ACHN (cell line): Measurements from ENCODE around the gene PPFIA4.

Experiments
- DNase-seq: peaks from one replicate; pipeline ENCODE4 v3.0.0-alpha.2; 2015
- in situ Hi-C: cut with HindIII; loops from 2 replicates; pipeline ENCODE4 v1.10.0; 2017; ENCODE audit warnings: low sequenced_read_pairs, low pct_ligation_motif_present, low pct_unique_long_range_greater_than_20kb

PPFIA4 gene

GRCh38 chr1:203088441-203088840 is 62.1 kb downstream of the PPFIA4 start:
- DNase-seq: no peak
- in situ Hi-C loops: no loop called here

GRCh38 chr1:203089001-203089650 is 62.8 kb downstream of the PPFIA4 start:
- DNase-seq: no peak
- in situ Hi-C loops: no loop called here

- in situ Hi-C loops: no loop called here
Observed at GRCh38 chr1:203089651-203090045, 63.4 kb downstream of the PPFIA4 start.

GRCh38 chr1:203090421-203091198 is 64.3 kb downstream of the PPFIA4 start:
- in situ Hi-C loops: no loop called here
- DNase-seq: no peak

More at GRCh38 chr1:203089651-203090045, 63.4 kb downstream of the PPFIA4 start:
- no peak for DNase-seq

GRCh38 chr1:203091199-203091477 is 64.8 kb downstream of the PPFIA4 start:
- no peak for DNase-seq
- in situ Hi-C loops: no loop called here

- in situ Hi-C loops: no loop called here
- no peak for DNase-seq
Observed at GRCh38 chr1:203091761-203092330, 65.6 kb downstream of the PPFIA4 start.

GRCh38 chr1:203093754-203094410 is 67.6 kb downstream of the PPFIA4 start:
- no peak for DNase-seq
- in situ Hi-C loops: no loop called here

GRCh38 chr1:203095061-203095690 is 68.9 kb downstream of the PPFIA4 start:
- in situ Hi-C loops: no loop called here
- no peak for DNase-seq

- in situ Hi-C loops: no loop called here
- DNase-seq: no peak
Observed at GRCh38 chr1:203096566-203096965, 70.3 kb downstream of the PPFIA4 start.

- in situ Hi-C loops: no loop called here
- no peak for DNase-seq
Observed at GRCh38 chr1:203097001-203097400, 70.7 kb downstream of the PPFIA4 start.

GRCh38 chr1:203098445-203098844 is 72.2 kb downstream of the PPFIA4 start:
- DNase-seq: no peak
- in situ Hi-C loops: no loop called here

GRCh38 chr1:203098914-203099520 is 72.7 kb downstream of the PPFIA4 start:
- in situ Hi-C loops: no loop called here
- no peak for DNase-seq

GRCh38 chr1:203099805-203100515 is 73.7 kb downstream of the PPFIA4 start:
- no peak for DNase-seq
- in situ Hi-C loops: no loop called here

- no peak for DNase-seq
- in situ Hi-C loops: no loop called here
Observed at GRCh38 chr1:203100516-203100869, 74.2 kb downstream of the PPFIA4 start.

- DNase-seq: no peak
- in situ Hi-C loops: no loop called here
Observed at GRCh38 chr1:203101813-203102634, 75.7 kb downstream of the PPFIA4 start.

- no peak for DNase-seq
- in situ Hi-C loops: no loop called here
Observed at GRCh38 chr1:203103216-203103615, 76.9 kb downstream of the PPFIA4 start.

- in situ Hi-C loops: no loop called here
- DNase-seq: no peak
Observed at GRCh38 chr1:203103829-203104495, 77.7 kb downstream of the PPFIA4 start.
